ENCODE measurements around the gene RHOV. TPM values are rescaled to one million over a fixed set of nuclear protein-coding genes. Genes with fewer than 3 reads are reported as not detected.

Gene RHOV
- polyA plus RNA-seq, 1 of the 3 experiments (the other 2 are of a cell fraction), result 0.62 TPM

DNA sequence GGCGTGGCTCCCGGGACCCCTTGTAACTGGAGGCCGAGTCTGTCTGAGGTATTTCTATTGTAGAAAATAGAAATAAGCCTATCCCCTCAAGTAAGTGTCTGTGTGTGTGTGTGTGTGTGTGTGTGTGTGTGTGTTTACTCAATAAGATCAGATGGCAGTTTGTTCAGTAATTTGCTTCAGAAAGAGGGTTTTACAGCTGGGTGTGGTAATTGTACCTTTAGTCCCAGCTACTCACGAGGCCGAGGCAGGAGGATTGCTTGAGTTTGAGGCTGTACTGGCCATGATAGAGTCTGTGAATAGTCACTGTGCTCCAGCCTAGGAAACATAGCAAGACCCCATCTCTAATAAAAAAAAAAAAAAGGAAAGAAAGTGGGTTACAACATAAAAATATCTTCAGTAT lies 21.5 kb downstream of the RHOV start:
- no peak overlapping the region for H3K4me2 ChIP-seq
- TF ChIP-seq FOSL2 (IDR thresholded peaks at IDR 0.05; ENCODE audit: borderline replicate concordance, low read depth), result no peak
- TF ChIP-seq RFX5 (IDR thresholded peaks at IDR 0.05; ENCODE audit: low read length), result no peak
- no peak for TF ChIP-seq RAD21 (IDR thresholded peaks at IDR 0.05; ENCODE audit: low read length)
- TF ChIP-seq, protein P1, sequence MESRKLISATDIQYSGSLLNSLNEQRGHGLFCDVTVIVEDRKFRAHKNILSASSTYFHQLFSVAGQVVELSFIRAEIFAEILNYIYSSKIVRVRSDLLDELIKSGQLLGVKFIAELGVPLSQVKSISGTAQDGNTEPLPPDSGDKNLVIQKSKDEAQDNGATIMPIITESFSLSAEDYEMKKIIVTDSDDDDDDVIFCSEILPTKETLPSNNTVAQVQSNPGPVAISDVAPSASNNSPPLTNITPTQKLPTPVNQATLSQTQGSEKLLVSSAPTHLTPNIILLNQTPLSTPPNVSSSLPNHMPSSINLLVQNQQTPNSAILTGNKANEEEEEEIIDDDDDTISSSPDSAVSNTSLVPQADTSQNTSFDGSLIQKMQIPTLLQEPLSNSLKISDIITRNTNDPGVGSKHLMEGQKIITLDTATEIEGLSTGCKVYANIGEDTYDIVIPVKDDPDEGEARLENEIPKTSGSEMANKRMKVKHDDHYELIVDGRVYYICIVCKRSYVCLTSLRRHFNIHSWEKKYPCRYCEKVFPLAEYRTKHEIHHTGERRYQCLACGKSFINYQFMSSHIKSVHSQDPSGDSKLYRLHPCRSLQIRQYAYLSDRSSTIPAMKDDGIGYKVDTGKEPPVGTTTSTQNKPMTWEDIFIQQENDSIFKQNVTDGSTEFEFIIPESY (IDR thresholded peaks at IDR 0.05; ENCODE audit: borderline replicate concordance, low read depth), result no peak
- no peak for TF ChIP-seq FOXM1 (IDR thresholded peaks at IDR 0.05; ENCODE audit: low read depth)
- TF ChIP-seq GATA2 (CRISPR knock-in tag; IDR thresholded peaks at IDR 0.05), result no peak
- no peak for TF ChIP-seq RXRA (IDR thresholded peaks at IDR 0.05; ENCODE audit: borderline replicate concordance, low read depth)
- TF ChIP-seq, protein P2, sequence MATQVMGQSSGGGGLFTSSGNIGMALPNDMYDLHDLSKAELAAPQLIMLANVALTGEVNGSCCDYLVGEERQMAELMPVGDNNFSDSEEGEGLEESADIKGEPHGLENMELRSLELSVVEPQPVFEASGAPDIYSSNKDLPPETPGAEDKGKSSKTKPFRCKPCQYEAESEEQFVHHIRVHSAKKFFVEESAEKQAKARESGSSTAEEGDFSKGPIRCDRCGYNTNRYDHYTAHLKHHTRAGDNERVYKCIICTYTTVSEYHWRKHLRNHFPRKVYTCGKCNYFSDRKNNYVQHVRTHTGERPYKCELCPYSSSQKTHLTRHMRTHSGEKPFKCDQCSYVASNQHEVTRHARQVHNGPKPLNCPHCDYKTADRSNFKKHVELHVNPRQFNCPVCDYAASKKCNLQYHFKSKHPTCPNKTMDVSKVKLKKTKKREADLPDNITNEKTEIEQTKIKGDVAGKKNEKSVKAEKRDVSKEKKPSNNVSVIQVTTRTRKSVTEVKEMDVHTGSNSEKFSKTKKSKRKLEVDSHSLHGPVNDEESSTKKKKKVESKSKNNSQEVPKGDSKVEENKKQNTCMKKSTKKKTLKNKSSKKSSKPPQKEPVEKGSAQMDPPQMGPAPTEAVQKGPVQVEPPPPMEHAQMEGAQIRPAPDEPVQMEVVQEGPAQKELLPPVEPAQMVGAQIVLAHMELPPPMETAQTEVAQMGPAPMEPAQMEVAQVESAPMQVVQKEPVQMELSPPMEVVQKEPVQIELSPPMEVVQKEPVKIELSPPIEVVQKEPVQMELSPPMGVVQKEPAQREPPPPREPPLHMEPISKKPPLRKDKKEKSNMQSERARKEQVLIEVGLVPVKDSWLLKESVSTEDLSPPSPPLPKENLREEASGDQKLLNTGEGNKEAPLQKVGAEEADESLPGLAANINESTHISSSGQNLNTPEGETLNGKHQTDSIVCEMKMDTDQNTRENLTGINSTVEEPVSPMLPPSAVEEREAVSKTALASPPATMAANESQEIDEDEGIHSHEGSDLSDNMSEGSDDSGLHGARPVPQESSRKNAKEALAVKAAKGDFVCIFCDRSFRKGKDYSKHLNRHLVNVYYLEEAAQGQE (IDR thresholded peaks at IDR 0.05; ENCODE audit: low read depth, low read length), result no peak
- no peak for TF ChIP-seq NFIC (IDR thresholded peaks at IDR 0.05; ENCODE audit: borderline replicate concordance)
- TF ChIP-seq MEF2A (IDR thresholded peaks at IDR 0.05; ENCODE audit: borderline replicate concordance, low read depth), result no peak
- H3K36me3 ChIP-seq (replicated peaks in 1 of 2; ENCODE audit: control insufficient read depth in 1 of 2, insufficient read depth in 2 of 2, low read length in 1 of 2), result no peaks in the 10 kb centered on the region
- H4K20me1 ChIP-seq (ENCODE audit: insufficient read depth), result no peaks in the 10 kb centered on the region
- H3K4me1 ChIP-seq (ENCODE audit: control insufficient read depth in 1 of 2, insufficient read depth in 2 of 2, low read depth in 1 of 2, low read length in 1 of 2), result peaks cover 0 to 2% of the 10 kb centered on the region in 2 experiments; a peak in 1 of 4 replicates
- peaks cover 3% of the 10 kb centered on the region for H3F3A ChIP-seq (replicated peaks; ENCODE audit: insufficient read depth)
- 78% methylated on average over 5 of the region's 5 CpGs for WGBS (ENCODE audit: low lambda C conversion rate)
- POLR2A ChIA-PET, result no interaction called here
- H3K4me3 ChIP-seq (ENCODE audit: low read depth in 2 of 2, low read length in 1 of 2), result no peak overlapping the region
- H3K79me2 ChIP-seq (ENCODE audit: insufficient read depth), result no peaks in the 10 kb centered on the region
- DNase-seq, result no peak
- no peak overlapping the region for H3K9ac ChIP-seq
- no peaks in the 10 kb centered on the region for H3K27me3 ChIP-seq (ENCODE audit: insufficient read depth)
- H3K9me2 ChIP-seq, result no peaks in the 10 kb centered on the region
- CTCF ChIA-PET, result no interaction called here
- no peaks in the 10 kb centered on the region for H3K9me3 ChIP-seq
- H2AFZ ChIP-seq (ENCODE audit: low read depth), result no peak overlapping the region
- H3K27ac ChIP-seq (ENCODE audit: low read depth in 2 of 2, low read length in 1 of 2), result no peak overlapping the region

DNA sequence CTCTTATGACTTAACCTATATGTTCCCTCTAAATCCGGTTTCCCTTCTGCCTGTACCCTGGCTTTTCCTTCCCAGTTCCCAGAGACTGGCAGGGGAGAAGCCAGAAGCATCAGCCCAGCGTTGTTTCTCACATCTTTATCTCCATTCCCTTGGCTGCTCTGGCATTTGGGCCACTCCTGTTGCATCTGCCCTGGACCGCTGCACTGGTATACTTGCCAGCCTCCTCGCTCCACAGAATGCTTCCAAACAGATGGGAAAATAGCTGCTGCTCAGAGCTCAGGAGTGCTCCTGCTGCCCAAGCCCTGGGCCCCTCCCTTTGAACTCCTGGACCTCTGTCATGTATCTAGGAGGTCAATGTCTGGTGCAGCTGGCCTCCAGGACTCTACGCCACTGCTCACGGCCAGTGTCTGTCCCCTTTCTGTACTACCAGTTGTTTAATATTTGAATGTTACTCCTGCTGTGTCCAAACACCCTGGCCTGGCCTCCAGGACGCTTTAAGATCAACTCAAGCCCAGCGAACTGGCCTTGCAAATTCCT lies 23.4 kb downstream of the RHOV start:
- H3F3A ChIP-seq (replicated peaks; ENCODE audit: insufficient read depth), result peaks cover 3% of the 10 kb centered on the region
- no peaks in the 10 kb centered on the region for H3K36me3 ChIP-seq (replicated peaks in 1 of 2; ENCODE audit: control insufficient read depth in 1 of 2, insufficient read depth in 2 of 2, low read length in 1 of 2)
- DNase-seq, result no peak
- no peaks in the 10 kb centered on the region for H4K20me1 ChIP-seq (ENCODE audit: insufficient read depth)
- H3K4me3 ChIP-seq (ENCODE audit: low read depth in 2 of 2, low read length in 1 of 2), result no peak overlapping the region
- H3K4me1 ChIP-seq (ENCODE audit: control insufficient read depth in 1 of 2, insufficient read depth in 2 of 2, low read depth in 1 of 2, low read length in 1 of 2), result peaks cover 0 to 9% of the 10 kb centered on the region in 2 experiments; a peak in 1 of 4 replicates
- no peak overlapping the region for H3K9ac ChIP-seq
- POLR2A ChIA-PET, result no interaction called here
- H3K79me2 ChIP-seq (ENCODE audit: insufficient read depth), result no peaks in the 10 kb centered on the region
- H3K9me3 ChIP-seq, result no peaks in the 10 kb centered on the region
- no peak overlapping the region for H2AFZ ChIP-seq (ENCODE audit: low read depth)
- no peaks in the 10 kb centered on the region for H3K9me2 ChIP-seq
- no peak overlapping the region for H3K4me2 ChIP-seq
- TF ChIP-seq, protein P1 (IDR thresholded peaks at IDR 0.05; ENCODE audit: borderline replicate concordance, low read depth), result no peak
- TF ChIP-seq MEF2A (IDR thresholded peaks at IDR 0.05; ENCODE audit: borderline replicate concordance, low read depth) (no peak), RAD21 (IDR thresholded peaks at IDR 0.05; ENCODE audit: low read length) (no peak), TCF12 (IDR thresholded peaks at IDR 0.05) (no peak), RXRA (IDR thresholded peaks at IDR 0.05; ENCODE audit: borderline replicate concordance, low read depth) (no peak), JUND (IDR thresholded peaks at IDR 0.05) (no peak), EP300 (IDR thresholded peaks at IDR 0.05; ENCODE audit: borderline replicate concordance in 1 of 2, low read depth in 1 of 2, low read length in 1 of 2) (no peak), POLR2AphosphoS5 (IDR thresholded peaks at IDR 0.05; ENCODE audit: low read depth, low read length) (no peak), RFX5 (IDR thresholded peaks at IDR 0.05; ENCODE audit: low read length) (no peak)
- TF ChIP-seq, protein P3, sequence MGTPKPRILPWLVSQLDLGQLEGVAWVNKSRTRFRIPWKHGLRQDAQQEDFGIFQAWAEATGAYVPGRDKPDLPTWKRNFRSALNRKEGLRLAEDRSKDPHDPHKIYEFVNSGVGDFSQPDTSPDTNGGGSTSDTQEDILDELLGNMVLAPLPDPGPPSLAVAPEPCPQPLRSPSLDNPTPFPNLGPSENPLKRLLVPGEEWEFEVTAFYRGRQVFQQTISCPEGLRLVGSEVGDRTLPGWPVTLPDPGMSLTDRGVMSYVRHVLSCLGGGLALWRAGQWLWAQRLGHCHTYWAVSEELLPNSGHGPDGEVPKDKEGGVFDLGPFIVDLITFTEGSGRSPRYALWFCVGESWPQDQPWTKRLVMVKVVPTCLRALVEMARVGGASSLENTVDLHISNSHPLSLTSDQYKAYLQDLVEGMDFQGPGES (IDR thresholded peaks at IDR 0.05; ENCODE audit: low read depth, low read length), result no peak
- TF ChIP-seq, protein P4, sequence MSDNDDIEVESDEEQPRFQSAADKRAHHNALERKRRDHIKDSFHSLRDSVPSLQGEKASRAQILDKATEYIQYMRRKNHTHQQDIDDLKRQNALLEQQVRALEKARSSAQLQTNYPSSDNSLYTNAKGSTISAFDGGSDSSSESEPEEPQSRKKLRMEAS (IDR thresholded peaks at IDR 0.05; ENCODE audit: low read depth), result no peak
- WGBS (ENCODE audit: low lambda C conversion rate), result 82% methylated on average over 8 of the region's 8 CpGs
- H3K27me3 ChIP-seq (ENCODE audit: insufficient read depth), result no peaks in the 10 kb centered on the region
- no peak overlapping the region for H3K27ac ChIP-seq (ENCODE audit: low read depth in 2 of 2, low read length in 1 of 2)
- CTCF ChIA-PET, result interaction anchor here (8.5 kb wide), 1 partner anchor 7 kb away, joined by 120 read pairs; no protein-coding TSS in a partner anchor

Data from SK-N-SH (cell line).